GM18868 (cell line): Measurements from ENCODE around the gene FOCAD.

Experiments
- ATAC-seq: cut with Tn5 transposase; IDR thresholded peaks from one replicate; pipeline ENCODE4 v1.9.1; 2021; ENCODE audit warnings: mild to moderate bottlenecking, moderate library complexity; ENCODE audit not compliant: unreplicated experiment

Gene FOCAD

DNA sequence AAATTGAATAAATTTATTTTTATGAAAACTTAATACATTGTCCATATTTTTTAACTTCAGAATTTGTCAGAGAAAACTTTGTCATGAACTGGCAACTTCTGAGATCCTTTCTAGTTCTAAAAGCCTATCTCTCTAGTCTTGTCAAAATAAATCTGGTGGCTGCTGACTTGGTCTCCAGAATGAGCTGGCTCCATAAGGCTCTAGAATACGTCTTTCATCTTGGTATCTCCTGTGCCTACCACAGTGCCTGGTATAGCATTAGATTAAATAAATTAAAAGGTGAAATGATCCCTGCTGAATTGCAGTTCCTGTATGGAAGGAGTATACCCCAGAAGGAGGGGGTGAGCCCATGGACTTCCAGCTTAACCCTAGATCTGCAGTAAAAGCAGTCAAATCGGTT, 2.6 kb upstream of the FOCAD start:
- no peak for ATAC-seq

DNA sequence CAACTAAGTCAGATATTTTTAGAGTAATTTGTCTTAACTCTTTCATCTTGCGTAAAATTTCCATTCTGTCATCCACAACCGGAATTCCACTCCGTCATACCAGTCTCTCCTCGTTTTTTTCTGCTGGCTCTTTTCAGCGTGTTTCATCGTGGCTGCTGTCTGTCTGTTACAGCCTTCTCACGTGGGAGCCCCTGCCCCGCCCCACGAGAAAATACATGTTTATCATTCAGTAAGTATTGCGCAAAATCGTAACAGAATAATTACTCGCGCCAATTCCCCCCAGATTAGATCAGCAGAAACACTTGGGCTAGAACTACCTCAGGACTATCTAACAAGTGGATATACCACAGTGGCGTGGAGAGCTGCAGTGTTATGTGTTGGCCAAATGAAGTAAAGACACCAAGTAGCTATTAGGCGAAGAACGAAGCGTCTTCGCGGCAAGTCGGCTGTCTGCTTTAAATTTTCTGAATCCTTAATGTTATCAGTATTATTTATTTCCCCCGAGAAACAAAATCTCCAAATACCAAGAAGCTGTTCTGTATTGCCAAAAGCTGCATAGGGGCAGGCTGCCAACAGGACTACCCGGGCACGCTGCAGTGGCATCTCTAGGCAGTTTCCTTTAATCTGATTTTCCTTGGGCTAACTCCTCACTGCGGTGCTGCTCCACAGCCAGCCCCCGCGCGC, 566 bp upstream of the FOCAD start:
- ATAC-seq, result peak; percentile 12

DNA sequence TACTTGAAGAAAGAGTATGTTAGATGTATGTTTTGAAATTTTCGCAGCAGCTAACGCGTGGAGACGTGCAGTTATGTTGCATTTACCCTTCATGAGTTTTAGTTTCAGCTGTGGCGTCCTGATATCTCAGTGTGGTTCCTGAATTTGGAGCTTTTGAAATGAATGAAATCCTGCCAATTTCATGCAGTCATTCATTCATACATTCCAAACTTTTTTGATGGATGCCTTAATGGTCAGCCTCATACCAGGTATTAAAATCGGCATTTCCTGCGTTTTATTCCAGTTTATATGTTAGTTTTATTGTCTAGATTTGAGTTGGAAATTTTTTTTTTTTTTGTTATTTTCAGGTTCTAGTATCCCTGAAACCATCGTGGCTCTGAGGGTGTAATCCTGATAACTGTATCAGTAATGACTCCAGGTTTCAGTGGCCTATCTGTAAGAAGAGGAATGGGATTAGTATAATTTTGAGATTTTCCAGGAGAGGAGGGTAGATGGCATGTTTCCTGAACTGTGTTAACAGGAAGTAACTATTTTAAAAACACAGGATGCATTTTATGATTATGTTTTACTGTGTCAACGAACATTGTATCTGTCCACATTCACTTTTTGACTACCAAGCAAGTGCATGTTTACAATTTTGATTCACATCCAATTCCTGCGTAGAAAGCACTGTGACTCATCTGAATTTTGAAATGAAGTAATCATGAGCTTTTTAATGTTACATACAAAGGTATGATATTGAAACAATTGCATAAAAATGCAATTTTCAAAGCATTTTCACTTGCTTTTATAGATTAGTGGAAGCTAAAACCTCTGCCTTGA, 1.0 kb downstream of the FOCAD start:
- no peak for ATAC-seq

DNA sequence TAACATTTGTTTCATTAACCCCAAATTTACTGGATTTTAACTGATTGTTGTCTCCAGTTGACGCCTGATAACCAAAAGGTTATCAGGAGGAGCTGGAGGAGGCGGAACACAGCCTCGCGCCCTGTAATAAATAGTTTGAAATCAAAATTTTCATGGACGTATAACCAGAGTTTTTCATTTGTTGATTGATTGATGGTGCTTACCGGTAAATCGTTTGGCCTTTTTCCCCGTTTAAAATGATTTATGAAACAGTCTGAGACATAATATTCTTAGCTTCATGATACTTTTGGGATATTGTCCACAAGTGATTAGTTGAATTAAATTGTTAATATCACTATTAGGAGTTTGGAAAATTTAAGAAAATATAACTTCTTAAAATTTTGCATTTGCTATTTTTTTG, 1.7 kb downstream of the FOCAD start:
- no peak for ATAC-seq

DNA sequence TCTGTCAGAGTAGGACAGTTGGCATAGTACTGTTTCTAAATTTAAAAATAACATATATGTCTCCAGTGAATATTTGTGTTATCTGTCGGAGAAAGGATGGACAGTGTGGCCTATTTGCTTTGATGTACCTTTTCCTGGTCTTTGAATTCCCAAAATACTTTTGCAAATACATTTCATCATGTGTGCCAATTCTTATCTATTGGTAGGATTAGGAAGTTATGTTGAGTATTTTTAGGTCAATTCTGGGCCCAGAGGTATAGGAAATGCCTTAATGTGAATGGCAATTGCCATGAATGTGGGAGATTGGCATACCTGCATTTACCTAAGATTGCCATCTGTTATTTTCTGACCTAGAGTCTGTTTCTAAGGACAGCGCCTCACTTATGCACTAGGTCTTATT, 5.8 kb downstream of the FOCAD start:
- no peak for ATAC-seq

DNA sequence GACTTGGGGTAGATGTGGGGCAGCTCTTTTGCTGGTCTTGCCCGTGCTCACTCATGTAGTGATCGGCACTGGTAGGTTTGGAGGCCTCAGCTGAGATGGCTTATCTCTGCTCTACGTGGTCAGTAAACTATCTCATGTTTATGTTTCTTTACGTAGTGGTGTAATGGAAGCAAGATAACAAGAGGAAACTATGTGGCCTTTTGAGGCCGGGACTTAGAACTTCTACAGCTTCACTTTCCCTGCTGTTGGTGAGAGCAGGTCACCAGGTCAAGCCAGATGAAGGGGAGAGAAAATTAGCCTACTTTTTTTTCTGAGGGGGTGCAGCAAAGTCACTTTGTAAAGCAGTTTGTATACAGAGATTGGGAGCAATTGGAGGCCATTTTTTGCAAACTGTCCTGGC, 8.5 kb downstream of the FOCAD start:
- no peak for ATAC-seq

DNA sequence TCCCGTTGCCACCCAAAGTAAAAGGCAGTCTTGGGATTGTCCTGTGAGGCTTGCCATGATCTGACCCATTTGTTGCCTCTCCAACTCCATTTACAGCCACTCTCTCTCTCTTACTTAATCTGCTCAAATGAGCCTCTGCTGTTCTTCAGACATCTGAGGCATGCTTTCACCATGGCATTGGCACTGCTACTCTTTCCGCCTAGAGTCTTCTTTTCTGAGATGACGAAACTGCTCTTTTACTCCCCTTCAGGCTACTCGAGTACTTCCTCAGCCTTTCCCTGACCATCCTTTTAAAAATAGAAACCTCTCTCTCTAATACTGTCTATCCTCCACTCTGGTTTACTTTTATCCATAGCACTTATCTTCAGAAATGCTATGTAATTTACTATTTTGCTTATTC, 9.0 kb downstream of the FOCAD start:
- no peak for ATAC-seq

DNA sequence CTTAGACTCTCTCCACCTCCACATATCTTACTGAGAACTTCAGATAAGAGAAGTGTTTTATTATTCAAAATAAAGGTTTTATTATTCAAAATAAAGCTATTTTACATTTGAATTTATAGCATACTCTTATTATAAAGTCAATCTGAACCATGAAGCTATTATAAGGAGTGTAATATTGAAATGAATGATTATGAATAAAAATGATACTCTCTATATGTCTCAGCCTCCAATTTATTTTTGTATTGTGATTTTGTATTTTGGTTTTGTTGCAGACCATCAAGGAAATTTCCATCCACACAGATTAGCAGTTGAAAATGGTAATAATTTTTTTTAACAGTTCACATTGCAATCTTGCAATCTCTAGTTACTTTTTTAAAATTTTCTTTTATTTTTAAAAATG, 10.2 kb downstream of the FOCAD start:
- ATAC-seq, result no peak

DNA sequence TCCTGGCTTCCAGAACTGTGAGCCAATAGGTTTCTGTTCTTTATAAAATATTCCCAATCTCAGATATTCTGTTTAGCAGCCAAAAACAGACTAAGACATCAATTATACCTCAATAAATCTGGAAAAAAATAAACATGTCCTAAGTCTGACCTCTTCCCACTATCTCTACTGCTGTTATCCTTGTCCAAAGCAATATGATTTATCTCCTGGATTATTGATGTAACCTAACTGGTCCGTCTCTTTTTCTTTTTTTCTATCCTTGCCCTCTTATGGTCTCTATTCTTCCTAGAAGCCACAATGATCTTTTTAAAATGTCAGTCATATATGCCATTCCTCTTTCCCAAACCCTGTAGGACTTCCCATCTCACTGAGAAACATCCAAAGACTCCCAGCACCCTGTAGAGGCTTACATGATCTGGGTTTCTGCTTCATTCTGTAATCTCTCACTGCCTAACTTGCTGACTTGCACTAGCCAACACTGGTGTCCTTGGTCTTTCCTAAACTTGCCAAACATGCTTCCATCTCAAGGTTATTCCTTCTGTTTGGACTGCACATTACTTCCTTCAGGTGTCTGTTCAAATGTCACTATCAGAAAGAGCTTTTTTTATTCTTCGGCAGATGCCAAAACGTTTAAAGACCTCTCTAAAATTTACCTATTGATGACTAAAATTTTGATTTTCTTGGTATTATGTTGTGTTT, 13.1 kb downstream of the FOCAD start:
- ATAC-seq, result no peak

DNA sequence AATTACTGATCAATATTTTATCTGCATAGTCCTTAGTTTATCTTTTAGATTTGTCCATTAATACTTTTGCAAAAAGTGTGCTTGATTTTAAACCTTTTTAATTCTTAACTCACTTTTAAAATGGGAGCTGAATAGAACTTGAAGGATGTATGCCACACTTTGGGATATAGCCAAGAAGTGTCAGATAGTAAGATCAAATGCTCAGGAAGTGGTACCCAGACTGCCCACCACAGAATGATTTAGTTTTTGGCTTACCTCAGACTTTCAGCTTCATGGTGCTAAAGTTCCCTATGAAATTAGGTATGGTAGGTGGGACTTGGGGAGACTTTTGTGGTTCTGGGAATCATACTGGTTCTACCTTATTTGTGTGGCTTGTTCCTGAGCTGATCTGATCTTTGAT, 14.7 kb downstream of the FOCAD start:
- no peak for ATAC-seq

DNA sequence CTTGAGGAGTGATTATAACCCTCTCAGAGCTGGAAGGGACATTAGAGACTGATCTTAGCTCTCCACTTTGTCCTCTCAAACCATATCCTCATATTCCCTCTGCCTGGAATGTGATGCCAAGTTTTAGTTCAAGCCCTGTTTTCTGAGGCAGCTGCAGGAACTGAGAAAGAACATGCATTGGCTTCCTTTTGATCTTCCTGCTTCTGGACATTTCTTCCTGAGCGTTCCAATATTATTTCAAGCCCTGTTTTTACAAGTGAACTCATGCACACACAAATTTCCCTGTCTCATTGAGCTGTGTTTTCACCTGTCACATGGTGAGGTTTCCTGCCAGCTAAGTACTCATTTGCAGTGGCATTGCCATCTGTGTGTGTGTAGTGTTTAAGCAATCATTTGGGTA, 17.0 kb downstream of the FOCAD start:
- no peak for ATAC-seq

DNA sequence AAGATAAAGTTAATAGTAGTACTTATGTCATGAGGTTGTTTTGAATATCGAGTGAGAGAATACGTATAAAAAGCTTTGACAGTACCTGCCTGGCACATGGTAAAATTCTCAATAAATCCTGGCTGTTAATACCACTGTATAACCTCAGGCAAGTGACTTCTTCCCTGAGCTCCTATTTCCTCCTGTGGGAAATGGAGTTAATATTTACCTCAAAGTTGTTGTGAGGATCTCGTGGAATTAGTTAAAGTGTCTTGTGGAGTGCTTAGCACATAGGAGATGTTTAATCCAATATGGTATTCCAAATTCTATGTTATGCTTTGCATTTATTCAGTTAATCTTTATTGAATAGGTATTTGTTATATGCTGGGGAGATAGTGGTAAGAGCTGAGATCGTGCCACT, 18.5 kb downstream of the FOCAD start:
- ATAC-seq, result no peak

DNA sequence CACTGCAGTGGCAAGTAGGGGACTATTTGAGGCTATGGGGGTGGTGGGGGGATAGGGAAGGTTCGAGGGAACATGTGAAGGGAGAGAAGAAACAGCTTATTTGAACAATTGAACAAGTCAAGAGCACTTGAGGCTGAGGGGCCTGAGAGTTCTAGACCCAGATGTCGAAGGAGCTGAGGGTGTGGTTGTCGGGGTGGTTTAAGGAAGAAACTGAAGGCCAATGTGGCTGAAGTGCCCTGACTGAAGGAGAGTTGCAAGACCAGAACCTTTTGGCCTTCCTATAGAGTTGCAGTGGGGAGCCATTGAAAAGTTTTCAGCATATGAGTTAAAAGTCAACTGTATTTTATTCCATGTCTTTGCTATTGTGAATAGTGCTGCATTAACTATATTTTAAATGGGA, 19.1 kb downstream of the FOCAD start:
- ATAC-seq, result no peak

DNA sequence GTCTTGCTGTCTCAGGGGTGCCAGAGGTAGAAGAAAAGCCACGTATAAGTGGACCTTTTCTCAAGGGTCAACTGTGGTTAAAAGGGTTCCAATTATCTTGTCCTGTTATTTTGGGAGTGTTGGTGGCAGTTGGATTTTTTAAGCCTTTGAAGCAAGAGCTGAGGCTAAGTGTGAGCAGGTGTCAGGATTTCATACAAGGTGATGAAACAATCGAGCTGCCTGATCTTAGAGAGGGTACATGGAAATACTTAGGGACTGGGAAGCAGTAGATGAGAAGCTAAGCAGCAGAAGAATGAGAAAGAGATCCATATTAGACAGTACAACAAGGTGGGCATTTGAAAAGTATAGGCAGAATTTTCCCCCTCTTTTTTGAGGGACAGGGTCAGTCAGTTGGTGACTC, 23.6 kb downstream of the FOCAD start:
- ATAC-seq, result no peak

DNA sequence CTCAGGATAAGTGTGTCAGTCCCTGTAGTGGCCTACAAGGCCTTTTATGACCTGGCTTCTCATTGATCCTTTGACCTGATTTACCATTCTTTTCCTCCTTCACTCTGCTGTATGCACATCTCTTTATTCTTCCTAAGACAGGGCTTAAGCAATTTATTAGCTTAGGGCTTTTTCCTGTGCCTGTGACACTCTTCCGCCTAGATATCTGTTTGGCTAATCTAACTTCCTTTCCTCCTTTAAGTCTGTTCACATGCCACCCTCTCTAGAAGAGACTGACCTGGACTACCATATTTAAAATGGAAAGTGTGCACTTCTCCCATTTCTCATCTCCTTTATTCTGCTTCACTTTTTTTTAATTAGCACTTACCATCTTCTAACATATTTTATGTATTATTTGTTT, 29.1 kb downstream of the FOCAD start:
- ATAC-seq, result no peak

DNA sequence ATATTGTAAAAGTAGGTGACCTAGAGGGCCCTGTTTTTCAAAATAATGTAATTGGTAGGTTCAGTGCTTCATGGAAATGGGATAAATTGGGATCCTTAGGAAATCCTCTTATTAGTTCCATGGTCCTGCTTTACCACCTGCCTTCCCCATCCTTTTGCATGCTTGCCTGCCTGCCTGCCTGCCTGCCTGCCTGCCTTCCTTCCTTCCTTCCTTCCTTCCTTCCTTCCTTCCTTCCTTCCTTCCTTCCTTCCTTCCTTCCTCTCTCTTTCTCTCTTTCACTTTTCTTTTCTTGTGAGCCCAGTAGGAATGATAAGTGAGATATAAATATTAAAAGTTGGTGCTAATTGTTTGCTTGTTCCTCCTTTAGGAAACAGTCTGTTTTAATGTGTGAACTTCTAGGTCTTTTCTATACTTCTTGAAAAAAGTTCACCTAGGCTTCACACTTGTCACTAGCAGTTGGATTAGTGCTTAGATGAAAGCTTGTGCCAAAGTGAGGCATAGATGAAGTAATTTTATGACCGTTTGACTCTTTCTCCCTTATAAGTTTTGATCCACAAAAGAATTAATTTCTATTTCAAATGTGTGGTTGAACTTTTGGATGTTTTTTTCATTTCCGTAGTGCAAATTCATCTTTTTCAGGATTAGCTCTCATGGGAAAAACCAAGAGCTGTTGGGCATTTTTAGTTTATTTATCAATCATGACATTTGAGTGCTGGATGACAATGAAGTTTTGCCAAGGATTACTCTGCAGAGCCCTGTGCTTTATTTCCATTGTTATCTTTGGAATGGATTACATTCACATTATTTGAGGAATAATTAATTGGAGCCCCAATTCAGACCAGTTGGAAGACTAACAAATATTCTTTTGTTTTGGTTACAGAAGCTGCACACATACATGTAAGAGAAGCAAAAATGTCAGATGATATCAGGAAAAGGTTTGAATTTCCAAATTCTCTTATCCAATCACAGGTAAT, 30.7 kb downstream of the FOCAD start:
- no peak for ATAC-seq

DNA sequence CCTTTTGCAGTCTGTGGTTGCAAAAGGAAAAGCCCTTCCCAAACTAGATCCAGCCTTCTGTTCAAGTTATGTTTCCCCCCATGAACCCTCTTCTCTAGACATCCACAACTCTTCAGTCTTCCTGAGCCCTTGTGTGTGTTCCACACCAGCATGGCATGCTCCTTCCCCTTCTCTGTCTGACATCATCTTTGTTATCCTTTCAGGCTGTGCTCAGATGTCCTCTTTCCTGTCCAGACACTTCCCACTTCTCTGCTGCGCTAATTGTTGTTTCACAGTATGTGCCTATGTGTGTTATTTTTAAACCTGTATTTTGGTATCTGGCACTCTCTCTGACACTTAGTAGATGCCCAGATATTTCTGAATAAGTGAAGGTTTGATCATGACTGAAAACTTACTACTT, 38.2 kb downstream of the FOCAD start:
- no peak for ATAC-seq

DNA sequence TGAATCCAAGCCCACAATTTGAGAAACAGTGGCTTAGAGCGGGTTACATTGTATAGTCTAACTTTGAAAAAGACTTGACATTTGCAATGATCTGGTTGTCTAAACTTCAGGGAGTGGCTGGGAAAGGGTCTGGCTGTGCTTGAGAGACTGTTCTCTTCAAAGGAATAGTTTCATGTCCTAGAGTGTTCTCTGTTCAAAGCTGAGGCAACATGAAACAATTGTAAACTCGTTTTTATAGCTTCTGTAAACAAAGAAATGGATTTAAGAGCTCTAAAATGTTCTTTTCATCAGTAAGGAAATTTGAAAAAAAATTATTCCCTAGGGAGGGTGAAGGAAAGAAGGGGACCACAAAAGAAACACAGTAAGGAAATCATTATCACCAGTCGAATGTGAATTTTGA, 41.6 kb downstream of the FOCAD start:
- no peak for ATAC-seq

DNA sequence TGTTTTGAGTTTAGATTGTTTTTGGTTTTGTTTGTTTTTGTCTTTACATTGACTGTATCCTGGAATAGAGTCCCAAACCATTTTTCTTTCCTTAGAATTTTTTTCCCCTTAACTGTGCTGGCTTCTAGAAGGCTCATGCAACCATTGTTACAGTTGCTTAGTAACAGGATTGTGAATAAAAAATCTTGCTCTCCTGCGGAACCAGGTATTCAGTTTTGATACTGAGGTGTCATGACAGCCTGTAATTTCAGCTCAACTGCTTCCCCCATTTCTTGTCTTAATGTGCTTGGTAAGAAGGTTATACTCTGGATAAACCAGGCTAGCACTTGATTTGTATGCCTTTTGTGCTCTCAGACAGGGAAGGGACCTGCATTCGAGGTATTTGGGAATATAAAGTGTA, 42.1 kb downstream of the FOCAD start:
- no peak for ATAC-seq

DNA sequence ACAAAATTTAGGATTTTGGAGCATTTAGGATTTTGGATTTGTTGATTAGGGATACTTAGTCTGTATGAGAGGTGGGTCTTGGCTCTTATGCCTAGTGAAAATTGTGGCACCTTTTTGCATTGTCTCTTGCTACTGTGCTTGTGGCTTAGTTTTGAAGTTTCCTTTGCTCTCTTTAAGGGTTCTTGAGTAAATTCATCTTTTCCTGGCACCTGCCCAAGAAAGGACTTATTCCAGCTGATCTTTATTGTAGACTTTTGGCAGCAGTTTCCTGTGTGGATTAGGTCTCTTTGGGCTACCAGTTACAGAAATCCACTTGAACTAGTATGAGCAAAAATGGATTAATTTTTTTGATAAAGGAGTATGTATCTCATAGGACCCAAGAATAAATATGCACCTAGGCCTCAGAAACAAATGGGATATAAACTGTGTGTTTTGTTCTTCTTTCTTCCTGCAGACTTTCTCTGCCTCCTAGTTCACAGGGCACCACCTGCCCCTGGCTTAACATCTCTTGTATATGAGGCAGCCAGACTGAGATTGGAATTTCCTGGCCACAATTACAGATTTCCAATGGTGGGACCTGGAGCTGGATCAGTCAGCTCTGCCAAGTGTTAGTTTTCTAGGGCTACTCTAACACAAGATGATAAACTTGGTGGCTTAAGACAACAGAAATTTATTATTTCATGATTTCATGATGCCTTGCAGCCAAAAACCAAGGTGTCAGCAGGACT, 44.6 kb downstream of the FOCAD start:
- no peak for ATAC-seq
